HG02678 (cell line): Measurements from ENCODE around the gene MRPL1.
A peak's percentile ranks its signal among the peaks of the same experiment; 100 is the strongest.

ENCODE experiments used
- ATAC-seq: cut with Tn5 transposase; IDR thresholded peaks from one replicate; pipeline ENCODE4 v1.9.1; 2021; ENCODE audit warnings: mild to moderate bottlenecking, moderate library complexity; ENCODE audit not compliant: unreplicated experiment

MRPL1 gene

DNA sequence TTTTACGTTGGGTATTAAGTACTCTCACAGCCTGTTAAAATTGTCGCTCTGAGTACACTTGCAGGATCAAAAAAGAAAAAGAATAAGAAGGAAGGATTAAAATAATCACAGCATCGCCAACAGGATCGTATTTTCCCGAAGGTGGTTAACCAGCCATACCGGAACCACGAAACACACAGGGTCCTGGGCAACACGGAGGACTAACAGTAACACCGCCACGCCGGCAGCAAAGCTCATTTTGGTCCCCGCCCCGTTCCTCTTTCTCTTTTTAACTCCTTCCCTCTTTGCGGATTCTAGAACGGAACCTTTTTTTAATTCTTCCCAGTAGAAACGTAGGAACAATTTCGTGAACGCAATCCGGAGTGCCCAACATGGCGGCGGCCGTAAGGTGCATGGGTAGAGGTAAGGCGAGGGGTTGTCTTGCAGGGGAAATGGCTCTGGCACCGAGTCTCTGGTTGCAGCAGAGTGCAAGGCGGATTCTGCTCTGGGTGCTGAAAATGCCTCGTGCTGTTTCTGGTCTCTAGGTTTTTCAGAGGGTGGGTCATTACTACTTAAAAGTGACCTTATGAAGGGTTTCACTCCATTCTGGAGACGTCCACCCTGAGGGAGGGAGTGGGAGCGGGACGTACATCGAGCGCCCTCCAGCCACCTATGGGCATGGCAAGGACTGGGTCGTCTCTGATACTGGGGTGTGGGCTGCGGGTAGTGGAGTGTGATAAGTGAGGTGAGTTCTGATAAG is at the start of gene MRPL1:
Gene MRPL1, plus strand, starts transcription at position 353 of the 739 bp plus-strand sequence. Its CDS starts 19 bp downstream, at position 372.
- ATAC-seq: peak; percentile 83

DNA sequence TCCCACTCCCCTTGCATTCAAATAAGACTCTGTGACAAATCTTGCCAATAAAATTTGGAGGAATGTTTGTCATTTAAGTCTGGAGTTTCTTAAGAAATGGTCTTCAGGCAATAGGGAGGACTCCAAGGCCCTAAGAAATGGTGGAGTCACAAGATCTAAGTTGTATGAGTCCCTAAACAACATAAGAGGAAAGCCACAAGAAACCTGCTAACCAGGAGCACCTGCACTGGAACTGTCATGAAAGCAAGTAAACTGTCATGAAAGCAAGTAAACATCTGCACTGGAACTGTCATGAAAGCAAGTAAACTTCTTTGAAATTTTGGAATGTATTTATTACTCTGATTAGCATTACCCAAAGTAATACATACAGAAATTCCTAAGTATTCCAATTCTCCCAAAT is 47.0 kb upstream of the MRPL1 start:
- ATAC-seq: no peak

DNA sequence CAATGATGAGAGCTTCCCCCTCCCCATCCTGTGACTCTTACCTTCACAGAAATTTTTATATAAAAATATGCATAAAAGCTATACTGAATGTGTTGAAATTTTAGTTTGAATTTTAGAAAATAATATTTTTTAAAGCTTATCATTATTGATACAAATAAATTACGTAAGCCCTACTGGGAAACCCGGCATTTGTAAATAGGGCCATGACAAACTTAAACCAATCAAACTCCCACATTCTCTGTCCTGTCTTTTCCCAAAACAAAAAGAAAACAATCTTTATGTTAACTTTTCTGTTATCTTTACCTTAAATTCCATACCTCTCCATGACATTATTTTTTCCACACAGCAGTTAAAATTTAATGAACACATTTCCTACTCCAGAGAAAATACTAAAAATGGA is 46.1 kb upstream of the MRPL1 start:
- ATAC-seq: no peak

DNA sequence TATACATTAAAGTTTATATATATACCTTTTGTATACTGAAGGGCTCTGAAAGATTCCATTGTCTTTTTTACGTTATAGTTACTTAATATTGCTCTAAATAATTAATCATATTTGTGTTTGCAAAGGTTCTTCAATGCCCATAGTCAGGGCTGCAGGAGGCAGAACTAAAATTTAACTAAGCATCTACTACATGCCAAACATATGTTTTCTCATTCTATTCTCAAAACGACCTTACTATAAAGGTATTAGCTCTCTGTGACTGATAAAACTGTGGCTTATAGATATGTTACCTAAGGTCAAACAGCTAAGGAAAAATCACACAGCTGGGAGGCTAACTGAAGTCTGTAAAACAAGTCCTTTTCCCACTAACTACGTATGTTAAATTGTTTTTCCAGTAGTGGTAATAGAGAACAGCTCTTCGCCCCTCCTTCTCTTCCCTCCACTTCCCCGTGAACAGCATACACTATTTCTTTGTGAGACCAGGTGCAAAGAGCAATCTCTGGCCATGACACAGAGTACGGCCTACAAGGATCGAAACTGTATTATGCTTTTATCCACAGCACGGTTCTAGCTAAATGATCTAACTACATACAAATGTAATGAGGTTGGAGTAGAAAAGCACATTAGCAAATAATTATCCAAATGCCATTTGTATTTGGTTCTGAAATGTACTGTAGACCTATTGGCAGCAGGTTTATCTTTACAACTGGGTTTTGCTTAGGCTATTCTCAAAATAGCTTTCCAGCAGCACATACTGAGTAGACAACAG is 45.1 kb upstream of the MRPL1 start:
- no peak for ATAC-seq

DNA sequence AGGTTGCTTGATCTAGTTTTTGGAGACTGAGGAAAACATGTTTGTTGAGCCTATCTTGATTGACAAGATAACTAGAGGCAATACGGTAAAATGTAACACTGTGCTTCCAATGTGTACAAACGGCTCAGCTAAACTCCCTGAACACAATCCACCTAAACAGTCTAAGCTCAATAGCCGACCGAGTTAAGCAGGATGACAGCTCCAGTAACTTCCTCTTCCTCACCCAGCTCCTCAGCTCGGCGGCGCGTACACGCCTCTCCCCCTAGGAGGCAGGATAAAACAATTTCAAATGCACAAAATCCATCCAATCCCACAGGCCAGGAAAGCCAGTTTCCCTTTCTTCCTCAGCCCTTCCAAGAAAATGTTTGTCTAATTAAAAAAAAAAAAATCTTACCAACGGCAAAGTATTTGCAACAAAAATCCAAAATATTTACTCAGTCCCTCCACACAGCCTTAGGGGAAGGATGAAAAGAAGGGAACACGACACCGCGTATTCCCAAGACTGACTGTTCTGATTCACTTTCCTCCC is 44.5 kb upstream of the MRPL1 start:
- ATAC-seq: peak; percentile 21

DNA sequence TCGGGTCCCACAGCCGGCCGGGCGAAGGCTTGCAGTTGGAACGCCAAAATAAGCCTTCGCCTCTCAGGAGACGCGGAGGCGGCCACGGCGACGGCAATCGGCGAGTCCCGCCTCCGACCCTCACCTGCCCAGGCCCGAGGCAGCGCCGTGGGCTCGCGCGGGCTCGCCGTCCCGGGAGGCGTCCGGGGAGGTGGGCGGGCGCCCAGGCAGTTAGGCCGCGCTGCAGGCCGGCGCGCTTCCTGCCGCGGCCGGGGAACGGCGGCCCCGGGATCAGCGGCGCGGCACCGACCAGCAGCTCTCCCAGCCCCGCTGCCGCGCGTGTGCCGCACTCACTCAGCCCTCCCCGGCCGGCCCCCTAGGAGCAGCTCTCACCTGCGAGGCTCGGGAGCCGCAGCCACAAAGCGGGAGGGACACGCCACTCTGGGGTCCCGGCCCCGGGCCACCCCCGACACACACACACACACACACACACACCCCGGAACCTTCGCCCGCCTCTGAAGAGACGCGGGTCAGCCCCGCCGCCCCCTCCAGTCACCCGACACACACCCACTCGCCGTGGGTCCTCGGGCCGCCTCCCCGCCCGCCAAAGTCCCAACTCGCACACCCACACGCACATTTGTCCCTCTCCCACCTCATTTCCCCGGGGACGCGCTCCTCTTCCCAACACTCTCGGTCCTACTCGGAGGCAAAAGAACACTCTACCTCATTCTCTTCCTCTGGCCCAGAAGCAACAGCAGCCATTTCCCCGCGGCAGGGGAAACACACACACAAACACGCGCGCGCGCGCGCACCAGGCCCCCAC is 43.8 kb upstream of the MRPL1 start, which contains the start of gene CNOT6L:
Gene CNOT6L, minus strand, starts transcription at position 767 of the 802 bp plus-strand sequence. Its CDS starts 60 bp downstream, at position 707.
- peak; percentile 37 for ATAC-seq

DNA sequence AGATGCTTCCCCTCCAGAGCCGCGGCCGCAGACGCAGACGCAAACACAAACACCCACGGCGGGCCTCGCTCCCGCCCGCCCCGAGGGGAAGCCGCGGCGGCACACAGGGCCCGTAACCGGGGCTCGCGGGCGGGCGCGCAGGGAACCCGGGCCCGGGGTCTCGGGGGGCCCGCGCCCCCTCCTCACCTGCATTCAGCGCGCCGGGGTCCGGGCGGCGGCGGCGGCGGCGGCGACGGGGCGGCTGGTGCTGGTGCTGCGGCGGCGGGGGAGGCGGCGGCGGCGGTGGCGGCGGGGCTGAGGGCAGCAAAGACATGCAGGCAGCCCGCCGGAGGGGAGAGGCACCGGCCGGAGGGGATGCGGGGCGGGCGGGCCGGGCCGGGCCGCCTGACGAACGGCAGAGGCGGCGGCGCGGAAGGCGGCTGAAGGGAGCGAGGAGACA is 43.2 kb upstream of the MRPL1 start:
- peak; percentile 22 for ATAC-seq

DNA sequence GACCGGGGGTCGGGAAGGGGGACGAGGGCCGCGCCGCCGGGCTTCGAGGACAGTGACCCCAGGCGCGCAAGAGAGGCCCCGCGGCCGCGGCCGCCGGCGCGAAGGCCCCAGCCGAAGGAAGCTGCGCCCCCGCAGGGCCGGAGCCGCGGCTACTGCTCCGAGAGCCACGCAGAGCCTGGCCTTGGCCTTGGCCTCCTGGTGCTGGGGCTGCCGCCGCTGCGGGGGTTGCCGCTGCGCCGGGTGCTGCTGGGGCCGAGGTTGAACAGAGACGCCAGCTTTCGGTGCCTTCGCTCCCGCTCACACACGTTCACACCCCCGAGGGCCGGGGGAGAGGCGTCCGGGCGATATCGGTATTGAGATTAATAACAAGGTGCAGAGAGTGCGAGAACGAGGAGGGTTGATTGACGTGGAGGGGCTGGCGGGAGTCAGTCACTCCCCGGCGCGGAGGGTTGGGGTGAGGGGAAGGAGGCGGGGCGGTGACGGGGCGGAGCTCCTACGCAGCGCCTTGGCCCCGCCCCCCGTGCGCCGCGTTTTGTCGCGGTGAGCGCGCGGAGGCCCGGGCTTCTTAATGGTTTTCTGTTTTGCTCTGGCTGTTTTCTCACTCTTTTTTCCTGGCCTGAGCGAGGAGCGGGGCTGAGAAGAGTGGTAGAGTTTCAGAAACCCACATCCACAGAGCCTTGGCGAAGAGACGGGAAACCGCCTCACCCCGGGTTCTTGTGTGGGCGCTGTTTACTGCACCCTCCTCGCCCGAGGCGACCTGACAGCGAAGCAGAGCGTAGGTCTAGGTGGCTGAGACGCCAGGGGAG is 42.6 kb upstream of the MRPL1 start:
- ATAC-seq: peak; percentile 74

DNA sequence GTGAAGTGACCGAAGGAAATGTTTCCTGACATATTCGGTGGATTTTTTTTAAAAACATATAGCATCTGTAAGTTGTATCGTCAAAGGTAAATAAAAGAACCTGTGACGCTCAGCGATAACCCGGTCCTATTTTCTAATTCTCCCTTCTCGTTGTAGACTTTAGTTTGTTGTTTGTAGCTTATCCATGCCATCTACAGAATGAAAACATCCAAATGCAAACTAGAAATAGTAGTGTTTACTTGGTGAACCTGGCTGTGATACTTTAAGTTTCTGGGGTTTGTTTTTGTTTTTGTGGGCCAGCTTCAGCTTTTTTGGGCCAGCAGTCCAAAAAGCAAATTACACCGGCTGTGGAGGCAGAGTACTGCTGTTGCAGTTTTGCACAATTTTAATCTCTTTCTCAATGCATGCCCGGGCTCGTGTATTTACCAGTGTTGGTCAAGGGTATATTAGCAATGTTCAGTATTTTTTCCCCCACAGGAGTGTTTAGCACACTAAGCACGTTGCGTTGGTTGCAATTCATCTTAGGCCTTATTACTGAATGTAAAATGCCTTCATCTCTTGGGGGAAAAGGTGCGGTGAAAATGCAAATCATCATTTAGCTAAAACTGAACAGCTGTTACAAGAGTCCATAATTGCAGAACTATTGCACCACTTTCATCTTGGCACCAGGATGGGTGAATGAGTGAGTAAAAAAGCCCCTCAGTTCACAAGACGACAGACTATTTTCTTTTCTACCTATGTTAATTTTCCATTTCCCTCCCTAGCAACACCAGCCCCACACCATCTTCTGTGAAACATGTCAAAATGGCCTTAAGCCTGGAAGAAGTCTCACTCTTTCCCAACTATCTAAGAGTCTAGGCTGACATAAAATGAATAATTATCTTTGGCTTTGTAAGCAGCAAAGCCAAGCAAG is 41.7 kb upstream of the MRPL1 start:
- no peak for ATAC-seq

DNA sequence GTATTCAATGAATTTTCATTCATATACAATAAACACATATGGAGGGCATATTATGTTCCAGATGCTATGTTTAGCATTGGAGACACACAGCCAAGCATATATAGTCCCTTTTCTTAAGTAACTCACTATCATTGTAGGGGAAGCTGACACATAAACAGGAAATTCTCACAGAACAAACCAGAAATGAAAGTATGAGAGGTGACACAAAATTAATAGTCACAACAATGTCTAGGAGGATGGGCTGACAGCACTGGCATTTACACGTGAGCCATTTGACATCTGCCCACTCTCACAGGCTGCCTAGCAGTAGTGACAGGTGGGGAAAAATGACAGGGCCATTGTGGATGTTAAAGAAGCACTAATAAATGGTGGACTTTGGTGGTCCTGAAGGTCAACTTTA is 40.9 kb upstream of the MRPL1 start:
- ATAC-seq: no peak

DNA sequence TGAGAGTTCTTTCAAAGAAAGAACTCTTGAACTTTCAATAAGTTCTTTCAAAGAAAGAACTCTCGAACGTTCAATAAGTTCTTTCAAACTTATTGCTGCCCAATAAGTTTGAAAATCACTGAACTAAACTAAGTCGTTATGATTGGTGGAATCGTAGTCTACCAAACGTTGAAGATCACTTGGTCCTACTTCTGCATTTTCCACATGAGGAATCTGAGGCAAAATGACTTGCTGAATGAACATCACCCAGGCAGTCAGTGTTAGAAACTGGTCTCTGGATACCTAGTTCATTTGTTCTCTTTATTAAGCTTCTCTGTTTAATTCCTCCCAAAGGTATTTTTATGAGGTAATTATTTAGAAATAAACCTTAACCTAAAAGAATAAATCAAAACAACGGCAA is 36.4 kb upstream of the MRPL1 start:
- no peak for ATAC-seq

DNA sequence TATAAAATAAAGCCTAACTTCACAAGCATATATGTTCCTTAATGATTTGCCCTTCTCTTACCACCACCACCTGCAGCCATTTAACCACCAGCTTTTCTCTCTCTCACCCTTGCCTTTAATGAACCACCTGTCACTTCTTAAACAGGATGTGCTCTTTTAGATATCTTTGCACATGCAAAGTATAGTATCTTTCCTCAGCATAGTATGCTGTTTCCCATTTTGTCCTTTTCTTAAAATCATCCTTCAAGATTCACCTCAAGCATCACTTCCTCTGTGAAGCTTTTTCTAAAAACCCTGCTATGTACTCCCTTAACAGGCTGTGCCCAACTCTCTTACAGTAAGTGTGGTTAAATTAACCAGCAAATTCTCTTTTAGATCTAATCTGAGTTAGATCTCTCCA is 35.3 kb upstream of the MRPL1 start:
- peak; percentile 77 for ATAC-seq

DNA sequence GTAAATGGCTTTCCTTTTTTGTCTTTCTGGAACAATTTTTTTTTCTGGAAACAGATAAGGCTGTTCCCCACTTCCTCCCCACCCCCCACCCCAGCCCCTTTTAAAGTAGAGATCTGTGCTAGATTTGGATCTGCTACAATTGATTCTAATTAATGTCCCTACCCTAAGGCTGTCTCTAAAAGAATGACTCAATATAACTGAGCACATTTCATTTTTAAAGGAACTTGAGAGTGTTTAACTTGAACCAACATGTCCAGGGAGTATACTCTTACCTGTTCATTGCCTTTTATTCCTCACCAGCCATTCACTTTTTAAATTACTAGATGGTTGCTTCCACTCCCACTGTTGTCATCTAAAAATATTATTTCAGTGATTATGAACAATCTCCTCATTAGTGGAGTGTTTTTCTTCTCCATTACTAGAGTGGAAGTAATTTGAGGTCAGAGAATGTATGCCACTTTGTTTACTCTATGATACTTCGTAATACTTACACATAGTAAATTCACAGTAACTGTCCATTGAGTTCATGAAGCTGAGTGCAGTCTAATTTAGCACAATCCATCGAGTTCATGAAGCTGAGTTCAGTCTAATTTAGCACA is 29.4 kb upstream of the MRPL1 start:
- ATAC-seq: no peak

DNA sequence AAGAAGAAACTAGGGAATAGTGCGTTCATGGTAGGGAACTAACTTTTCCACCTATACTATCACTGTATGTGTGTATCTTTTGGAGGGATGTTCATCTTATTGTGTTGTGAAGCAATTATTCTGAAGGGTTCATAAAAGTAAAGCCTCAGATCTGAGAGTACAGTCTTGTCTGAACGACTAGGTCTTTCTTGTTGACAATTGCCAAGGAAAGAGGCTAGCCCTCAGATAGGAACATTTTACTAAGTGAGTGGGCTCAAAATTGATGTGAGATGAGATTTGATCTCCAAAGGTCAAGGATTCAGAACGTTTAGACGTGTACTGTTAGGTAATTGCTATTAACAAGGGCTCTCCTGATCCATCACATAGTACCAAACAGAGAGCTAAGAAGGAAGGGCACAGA is 28.2 kb upstream of the MRPL1 start:
- ATAC-seq: no peak

DNA sequence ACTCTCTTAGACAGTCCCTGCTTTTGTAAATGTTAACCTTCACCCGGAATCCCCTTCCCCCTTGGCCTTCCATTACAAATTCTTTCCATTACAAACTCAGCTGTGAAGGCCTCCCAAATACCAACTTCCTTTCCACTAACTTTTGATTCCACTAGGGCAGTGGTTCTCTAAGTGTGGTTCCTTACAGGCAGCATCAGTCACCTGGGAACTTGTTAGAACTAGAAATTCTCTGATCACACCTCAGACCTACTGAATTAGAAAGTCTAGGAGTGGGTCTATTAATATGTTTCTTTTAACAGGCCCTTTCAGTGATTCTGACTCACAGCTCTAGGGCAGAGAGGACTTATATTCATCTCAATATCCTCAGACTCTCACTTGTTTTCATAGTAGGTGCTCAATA is 19.0 kb upstream of the MRPL1 start:
- ATAC-seq: no peak

DNA sequence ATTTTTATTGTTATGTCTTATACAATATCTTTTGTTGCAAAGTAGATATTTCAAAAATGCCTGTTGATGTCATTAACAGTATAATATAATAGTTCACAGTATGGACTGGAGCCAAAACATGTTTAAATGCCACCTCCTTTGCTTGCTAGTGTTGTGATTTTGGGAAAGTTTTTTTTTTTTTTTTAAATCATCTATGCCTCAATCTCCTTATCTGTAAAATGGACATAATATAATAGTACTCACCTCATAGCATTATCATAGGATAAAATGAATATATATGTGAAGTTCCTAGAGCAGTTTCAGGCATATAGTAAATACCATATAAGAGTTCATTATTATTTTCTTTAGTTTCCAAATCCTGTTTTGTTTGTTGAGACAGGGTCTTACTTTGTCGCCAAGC is 18.3 kb upstream of the MRPL1 start:
- no peak for ATAC-seq

DNA sequence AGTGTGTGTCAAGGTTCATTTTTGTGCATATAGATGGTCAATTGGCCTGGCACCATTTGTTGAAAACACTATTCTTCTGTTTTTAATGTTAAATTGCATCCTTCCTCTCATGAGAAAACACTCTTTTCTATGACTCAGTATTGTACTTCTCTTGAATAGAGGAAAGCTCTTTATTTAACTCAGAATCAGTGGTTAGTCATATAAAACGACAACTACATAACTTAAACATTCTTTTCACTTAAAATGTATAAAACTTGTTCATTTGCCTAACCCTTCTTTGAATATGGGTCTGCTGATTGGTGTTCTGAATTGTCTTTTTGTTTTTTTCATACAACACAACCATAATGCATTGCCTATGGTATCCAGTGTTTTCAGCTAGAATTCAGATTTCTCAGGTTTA is 17.2 kb upstream of the MRPL1 start:
- no peak for ATAC-seq

DNA sequence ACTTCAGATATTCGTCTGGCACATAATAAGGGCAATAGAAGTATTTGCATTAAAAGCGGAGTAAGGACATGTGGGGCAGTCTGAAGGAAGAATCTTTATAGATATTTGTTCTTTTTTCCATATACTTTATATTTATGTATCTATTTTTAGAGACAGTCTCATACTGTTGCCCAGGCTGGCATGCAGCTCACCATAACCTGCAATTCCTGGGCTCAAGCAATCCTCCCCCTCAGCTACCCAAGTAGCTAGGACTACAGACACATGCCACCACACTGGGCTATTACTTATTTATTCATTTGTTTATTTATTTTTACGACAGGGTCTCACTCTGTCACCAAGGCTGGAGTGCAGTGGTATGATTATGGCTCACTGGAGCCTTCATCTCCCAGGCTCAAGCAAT is 16.7 kb upstream of the MRPL1 start:
- ATAC-seq: no peak

DNA sequence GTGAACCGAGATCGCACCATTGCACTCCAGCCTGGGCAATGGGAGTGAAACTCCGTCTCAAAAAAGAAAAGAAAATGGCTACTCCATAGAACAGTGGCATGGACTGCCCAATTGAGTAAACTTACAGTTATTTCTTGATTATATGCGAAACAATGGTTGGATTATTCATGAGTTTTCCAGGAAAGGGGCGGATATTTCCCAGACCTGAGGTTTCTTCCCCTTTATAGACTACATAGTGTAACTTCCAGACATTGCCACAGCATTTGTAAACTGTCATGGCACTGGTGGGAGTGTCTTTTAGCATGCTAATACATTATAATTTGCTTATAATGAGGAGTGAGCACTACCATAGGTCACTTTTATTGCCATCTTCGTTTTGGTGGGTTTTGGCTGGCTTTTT is 14.1 kb upstream of the MRPL1 start:
- ATAC-seq: no peak
